ENCODE data around the gene NOTCH1.

- TF ChIP-seq CTCF (IDR thresholded peaks at IDR 0.05), result no peak
- TF ChIP-seq POLR2A (IDR thresholded peaks at IDR 0.05), result no peak
Measured at GRCh38 chr9:136572828-136573625, 27.2 kb upstream of the NOTCH1 start.
